ENCODE measurements around the gene CLEC4D.
"Not testable (repeated sequence)": the region's sequence is repeated elsewhere in the genome, so short reads cannot be mapped to it uniquely, and the experiment has no call there.

CLEC4D gene

DNA sequence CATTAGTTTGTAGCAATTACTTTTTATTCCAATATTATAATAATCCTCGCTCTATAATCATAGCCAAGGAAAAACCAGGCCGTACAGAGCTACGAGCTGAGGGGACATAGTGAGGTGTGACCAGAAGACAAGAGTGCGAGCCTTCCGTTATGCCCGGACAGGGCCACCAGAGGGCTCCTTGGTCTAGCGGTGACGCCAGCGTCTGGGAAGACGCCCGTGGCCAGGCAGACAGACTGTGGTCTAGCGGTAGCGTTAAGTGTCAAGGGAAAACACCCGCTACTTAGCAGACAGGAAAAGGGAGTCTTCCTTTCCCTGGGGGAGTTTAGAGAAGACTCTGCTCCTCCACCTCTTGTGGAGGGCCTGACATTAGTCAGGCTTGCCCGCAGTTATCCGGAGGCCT, 24.5 kb downstream of the CLEC4D start:
- DNase-seq = not testable (repeated sequence)

DNA sequence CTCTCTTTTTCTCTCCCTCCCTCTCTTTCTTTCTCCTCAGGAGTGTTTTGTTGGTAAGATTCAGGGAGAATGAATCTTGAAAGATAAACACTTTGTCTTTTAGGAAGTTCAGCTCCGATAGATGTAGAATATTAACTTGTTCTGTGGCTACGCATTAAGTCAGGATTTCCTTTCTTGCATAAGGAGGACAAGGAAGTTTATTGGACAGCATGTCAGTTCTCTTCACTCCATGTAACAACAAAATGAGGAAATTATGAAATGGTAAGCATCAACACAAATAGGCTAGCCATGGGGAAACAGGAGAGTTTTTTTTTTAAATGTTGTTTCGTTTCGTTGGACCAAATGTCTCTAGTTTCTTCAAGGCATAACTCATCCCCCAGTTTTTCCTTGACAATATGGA, 27.5 kb downstream of the CLEC4D start, which contains the start of gene CLEC4E:
TSS of gene CLEC4E (minus strand) at position 75 of the 400 bp plus-strand sequence. CDS start 108 bp downstream, outside the sequence.
- not testable (repeated sequence) for DNase-seq

DNA sequence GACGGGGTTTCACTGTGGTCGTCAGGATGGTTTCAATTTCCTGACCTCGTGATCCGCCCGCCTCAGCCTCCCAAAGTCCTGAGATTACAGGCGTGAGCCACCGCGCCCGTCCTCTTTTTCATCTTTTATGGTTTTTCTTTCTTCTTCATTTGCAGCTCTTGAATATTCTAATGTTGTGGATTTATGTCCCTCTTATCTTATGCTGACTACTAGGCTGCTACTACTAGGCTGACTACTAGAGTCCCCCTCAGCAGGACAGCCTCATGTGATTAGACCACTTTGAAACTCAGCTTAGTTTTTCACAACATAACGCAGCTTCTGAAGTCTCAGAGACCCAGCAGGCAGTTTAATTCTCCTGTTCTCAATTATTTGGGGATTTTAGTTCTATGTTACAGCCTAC, 28.3 kb downstream of the CLEC4D start:
- no peak for DNase-seq

GRCh38 chr12:8544295-8544694, 31.0 kb downstream of the CLEC4D start:
- DNase-seq = peak; percentile 51

DNA sequence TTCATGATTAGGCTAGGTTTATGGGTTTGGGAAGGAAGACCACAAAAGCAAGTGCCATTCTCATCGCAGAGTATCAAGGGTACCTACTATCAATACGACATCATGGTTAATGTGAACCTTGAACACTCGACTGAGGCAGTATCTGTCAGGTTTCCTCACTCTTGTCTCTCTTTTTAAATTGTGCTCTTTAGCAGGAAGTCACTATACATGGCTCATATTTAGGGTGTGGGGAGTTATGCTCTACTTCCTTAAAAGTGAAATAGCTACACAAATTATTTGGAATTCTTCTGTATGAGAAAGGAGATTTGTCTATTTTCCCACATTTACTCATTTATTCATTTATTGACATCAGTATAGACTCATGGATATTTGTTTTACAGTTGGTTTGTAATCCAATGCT, 33.3 kb downstream of the CLEC4D start:
- DNase-seq = no peak

GRCh38 chr12:8547645-8548044, 34.3 kb downstream of the CLEC4D start:
- no peak for DNase-seq

- DNase-seq = no peak
Measured at GRCh38 chr12:8548192-8548591, 34.9 kb downstream of the CLEC4D start.

DNA sequence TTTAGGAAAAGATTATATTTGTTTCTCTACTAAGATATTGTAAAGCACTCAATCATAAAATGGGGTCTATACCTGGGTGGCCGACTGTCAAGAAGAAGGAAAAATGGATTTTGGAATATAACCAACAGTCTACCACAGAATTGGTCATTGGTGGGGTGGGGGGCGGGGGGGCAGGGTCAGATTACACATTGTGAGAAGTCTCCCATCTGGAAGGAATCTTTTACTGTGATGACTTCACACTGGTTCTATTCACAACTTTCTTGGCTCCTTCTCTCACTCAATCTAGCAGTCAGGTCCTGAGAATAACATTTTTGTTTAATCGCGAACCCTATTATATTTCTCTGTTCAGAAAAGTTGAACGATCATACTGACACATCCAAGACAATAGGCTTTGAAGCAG, 36.1 kb downstream of the CLEC4D start:
- DNase-seq = no peak

GRCh38 chr12:8553088-8553627, 39.9 kb downstream of the CLEC4D start:
- no peak for DNase-seq

GRCh38 chr12:8554451-8555195, 41.3 kb downstream of the CLEC4D start:
- DNase-seq = no peak

DNA sequence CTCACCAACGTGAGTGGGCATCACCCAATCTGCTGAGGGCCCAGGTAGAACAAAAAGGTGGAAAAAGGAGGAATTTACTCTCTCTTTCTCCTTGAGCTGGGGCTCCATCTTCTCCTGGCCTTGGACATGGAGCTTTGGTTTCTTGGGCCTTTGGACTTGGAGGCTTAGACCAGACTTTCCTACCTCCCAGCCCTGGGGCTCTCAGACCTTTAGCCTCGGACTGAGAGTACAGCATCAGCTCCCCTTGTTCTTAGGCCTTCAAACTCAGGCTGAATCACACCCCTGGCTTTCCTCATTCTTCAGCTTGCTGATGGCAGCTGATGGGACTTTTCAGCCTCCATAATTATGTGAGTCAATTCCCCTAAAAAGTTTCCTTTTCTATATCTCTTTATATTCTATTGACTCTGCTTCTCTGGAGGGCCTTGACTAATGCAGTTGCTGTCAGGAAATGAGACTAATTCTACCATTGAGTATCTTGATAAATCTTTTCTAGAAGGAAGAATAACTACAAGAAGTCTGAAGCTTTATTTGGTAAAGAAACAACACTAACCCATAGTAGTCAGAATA, 43.3 kb downstream of the CLEC4D start:
- no peak for DNase-seq

DNA sequence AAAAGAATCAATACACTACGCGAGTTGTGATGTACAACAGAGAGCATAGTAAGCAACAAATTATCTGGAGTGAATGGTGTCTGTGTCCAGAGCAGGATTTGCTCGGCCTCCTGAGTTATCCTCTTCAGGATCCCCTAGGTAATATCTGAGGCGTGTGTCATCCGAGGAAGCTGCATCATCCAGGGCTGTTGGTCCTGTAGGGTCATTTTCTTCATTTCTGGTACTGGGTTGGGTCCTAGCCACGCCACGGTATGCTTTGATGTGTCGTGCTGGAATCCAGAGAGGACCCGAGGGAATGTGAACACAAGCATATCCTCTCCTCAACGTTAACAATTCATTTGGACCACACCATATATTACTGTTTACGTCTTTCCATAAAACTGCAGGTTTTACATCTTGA, 46.4 kb downstream of the CLEC4D start:
- DNase-seq = no peak

DNA sequence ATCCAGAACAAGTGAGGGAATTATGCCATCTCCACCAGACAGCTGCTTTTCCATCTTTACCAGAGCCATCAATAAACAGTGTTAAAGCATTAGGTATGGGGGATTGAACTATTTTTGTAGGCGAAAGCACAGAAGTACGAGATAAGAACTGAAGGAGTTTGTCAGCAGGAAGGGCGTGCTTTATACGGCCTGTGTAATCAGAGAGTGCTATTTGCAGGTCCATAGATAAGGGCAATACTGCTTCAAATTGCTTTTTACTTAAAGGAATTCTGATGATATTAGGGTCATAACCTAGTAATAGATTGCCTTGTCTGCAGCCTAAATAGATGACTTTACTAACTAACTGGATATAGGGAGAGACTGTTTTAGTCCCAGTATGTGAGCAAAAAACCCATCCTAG, 47.7 kb downstream of the CLEC4D start:
- no peak for DNase-seq

- no peak for DNase-seq
Measured at GRCh38 chr12:8562310-8562709, 49.0 kb downstream of the CLEC4D start.

DNA sequence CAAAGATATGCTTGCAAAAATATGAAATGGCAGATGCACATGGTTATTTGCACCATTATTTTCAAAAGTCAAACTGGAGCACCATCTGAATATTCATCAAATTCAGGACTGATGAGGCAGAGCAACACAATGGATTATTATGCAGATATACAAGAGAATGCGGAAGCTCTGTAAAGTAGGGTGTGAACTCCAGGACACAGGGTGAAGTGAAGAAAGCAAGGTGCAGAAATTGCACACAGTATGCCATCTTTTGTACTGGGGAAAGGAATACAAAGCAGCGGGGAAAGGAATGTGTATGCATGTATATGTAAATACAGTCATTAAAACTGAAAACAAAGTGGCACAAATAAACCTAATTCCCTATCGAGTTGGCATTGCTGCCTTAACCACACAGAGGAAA, 50.1 kb downstream of the CLEC4D start:
- DNase-seq = no peak

DNA sequence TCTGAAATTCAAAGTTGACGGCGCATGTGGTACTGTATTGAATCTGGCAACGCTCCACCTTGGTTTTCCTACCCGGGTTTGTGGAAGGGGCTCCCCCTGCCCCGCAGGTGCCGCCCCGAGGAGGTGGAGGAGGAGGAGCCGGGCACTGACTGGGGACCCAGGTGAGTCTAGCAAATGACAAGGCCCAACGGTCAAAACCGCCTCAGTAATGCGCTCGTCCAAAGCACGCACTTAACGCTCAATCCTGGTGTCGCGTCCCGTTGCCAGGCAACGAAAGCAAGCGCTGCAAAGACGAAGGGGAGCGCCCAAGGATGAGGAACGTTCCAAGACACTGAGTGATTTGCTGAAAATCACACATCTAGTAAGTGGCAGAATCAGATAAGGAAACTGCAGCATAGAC, 51.4 kb downstream of the CLEC4D start:
- no peak for DNase-seq

- DNase-seq = not testable (repeated sequence)
Measured at GRCh38 chr12:8566052-8566451, 52.7 kb downstream of the CLEC4D start.

DNA sequence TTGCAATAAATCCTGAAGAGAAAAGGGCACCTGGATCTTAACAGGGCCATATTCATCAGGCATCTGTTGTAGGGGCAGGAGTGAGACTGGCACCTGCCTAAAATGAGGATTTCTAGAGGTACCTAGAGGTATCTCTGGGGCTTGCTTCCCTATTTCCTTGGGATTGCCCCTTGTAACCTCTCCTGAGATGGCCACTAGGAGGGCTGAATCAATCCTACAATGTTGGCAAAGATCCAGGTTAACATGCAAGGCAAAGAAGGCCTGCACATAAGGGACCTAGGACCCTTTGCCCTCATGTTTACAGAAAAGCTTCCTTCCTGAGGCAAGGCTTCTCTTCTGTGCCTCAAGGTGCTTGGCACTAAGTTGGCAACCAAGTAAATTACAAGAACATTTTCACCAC, 53.2 kb downstream of the CLEC4D start:
- DNase-seq = no peak

Data from activated CD4-positive, alpha-beta T cell treated with anti-CD3 and anti-CD28 coated beads for 1 hour (primary cell).